Measurements from ENCODE around the gene HIVEP3. TPM values are rescaled to one million over a fixed set of nuclear protein-coding genes. Genes with fewer than 3 reads are reported as not detected.

HIVEP3 gene
- total and polyA plus RNA-seq, 3 donors from 2014 or later, result 4.8 to 7.3 (median 7.2) TPM

DNA sequence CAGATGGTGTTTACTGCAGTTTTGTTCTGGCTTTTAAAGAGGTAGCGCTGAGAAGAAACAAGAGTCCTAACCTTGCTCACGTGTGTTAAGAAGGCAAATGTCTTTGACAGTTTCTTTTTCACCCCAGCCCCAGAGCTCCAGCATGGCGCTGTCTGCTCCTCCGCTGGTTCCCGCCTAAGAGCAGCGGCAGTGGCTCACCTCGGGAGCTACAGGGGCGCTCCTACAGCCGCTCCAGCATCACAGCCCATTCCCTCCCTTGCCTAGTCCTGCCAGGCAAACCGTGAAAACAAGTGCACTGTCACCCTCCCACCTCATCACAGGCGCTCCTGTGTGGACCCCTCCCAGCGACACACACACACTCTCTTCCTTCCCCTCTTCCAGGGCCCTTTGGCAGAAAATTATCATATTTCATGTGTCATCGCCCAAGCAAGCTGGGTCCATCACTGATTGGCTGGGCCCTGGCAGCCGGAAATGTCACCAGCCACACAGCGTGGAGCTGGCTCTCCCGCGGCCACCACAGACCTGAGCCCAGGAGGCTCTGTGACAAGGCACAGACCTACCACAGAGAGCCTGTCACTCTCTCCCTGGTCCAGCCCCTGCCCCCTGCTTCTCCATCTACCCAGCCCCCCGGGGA is 1.2 kb upstream of the HIVEP3 start:
- no peaks in the 10 kb centered on the region for H3K36me3 ChIP-seq (ENCODE audit: low read depth, missing control alignments)
- no peak for DNase-seq
- 63 to 70% methylated on average over 16 to 18 of the region's 18 CpGs for WGBS, 2 donors
- peaks cover 7% of the 10 kb centered on the region for H3K4me1 ChIP-seq
- no peaks in the 10 kb centered on the region for H3K27me3 ChIP-seq
- no peak for TF ChIP-seq POLR2A (IDR thresholded peaks at IDR 0.05)
- no peak overlapping the region for H3K4me3 ChIP-seq
- no peaks in the 10 kb centered on the region for H3K9me3 ChIP-seq
- no peak overlapping the region for H3K27ac ChIP-seq
- intact Hi-C loops (cut with DNase I; ENCODE audit: low total_unique reads), result no loop called here

GRCh38 chr1:41919131-41919530 is 409 bp upstream of the HIVEP3 start:
- Histone ChIP-seq H3K36me3 (ENCODE audit: low read depth, missing control alignments) (no peaks in the 10 kb centered on the region), H3K4me3 (no peak overlapping the region), H3K4me1 (peaks cover 7% of the 10 kb centered on the region), H3K27me3 (no peaks in the 10 kb centered on the region), H3K9me3 (no peaks in the 10 kb centered on the region), H3K27ac (no peak overlapping the region)
- intact Hi-C loops (cut with DNase I; ENCODE audit: low total_unique reads), result no loop called here
- 51 to 62% methylated on average over 9 of the region's 9 CpGs for WGBS, 2 donors
- no peak for TF ChIP-seq POLR2A (IDR thresholded peaks at IDR 0.05)
- TF ChIP-seq, protein P1, sequence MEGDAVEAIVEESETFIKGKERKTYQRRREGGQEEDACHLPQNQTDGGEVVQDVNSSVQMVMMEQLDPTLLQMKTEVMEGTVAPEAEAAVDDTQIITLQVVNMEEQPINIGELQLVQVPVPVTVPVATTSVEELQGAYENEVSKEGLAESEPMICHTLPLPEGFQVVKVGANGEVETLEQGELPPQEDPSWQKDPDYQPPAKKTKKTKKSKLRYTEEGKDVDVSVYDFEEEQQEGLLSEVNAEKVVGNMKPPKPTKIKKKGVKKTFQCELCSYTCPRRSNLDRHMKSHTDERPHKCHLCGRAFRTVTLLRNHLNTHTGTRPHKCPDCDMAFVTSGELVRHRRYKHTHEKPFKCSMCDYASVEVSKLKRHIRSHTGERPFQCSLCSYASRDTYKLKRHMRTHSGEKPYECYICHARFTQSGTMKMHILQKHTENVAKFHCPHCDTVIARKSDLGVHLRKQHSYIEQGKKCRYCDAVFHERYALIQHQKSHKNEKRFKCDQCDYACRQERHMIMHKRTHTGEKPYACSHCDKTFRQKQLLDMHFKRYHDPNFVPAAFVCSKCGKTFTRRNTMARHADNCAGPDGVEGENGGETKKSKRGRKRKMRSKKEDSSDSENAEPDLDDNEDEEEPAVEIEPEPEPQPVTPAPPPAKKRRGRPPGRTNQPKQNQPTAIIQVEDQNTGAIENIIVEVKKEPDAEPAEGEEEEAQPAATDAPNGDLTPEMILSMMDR (IDR thresholded peaks at IDR 0.05), result no peak
- no peak for DNase-seq

- peak; percentile 64 for DNase-seq
- 0 to 9% methylated on average over 15 to 53 of the region's 53 CpGs for WGBS, 2 donors
- Histone ChIP-seq H3K4me3 (peak overlapping the region; percentile 57 to 62), H3K36me3 (ENCODE audit: low read depth, missing control alignments) (no peaks in the 10 kb centered on the region), H3K27ac (no peak overlapping the region), H3K9me3 (no peaks in the 10 kb centered on the region), H3K4me1 (peaks cover 7% of the 10 kb centered on the region), H3K27me3 (no peaks in the 10 kb centered on the region)
- intact Hi-C loops (cut with DNase I; ENCODE audit: low total_unique reads), result no loop called here
- TF ChIP-seq, protein P1 (IDR thresholded peaks at IDR 0.05), result no peak
- no peak for TF ChIP-seq POLR2A (IDR thresholded peaks at IDR 0.05)
Measured at GRCh38 chr1:41917835-41918449, 780 bp downstream of the HIVEP3 start.

- 60 to 68% methylated on average over 7 of the region's 7 CpGs for WGBS, 2 donors
- Histone ChIP-seq H3K9me3 (no peaks in the 10 kb centered on the region), H3K27ac (no peak overlapping the region), H3K27me3 (no peaks in the 10 kb centered on the region), H3K4me3 (no peak overlapping the region), H3K4me1 (peaks cover 7% of the 10 kb centered on the region), H3K36me3 (ENCODE audit: low read depth, missing control alignments) (no peaks in the 10 kb centered on the region)
- TF ChIP-seq, protein P1 (IDR thresholded peaks at IDR 0.05), result no peak
- no peak for TF ChIP-seq POLR2A (IDR thresholded peaks at IDR 0.05)
- DNase-seq, result no peak
- intact Hi-C loops (cut with DNase I; ENCODE audit: low total_unique reads), result no loop called here
Measured at GRCh38 chr1:41917076-41917475, 1.6 kb downstream of the HIVEP3 start.

DNA sequence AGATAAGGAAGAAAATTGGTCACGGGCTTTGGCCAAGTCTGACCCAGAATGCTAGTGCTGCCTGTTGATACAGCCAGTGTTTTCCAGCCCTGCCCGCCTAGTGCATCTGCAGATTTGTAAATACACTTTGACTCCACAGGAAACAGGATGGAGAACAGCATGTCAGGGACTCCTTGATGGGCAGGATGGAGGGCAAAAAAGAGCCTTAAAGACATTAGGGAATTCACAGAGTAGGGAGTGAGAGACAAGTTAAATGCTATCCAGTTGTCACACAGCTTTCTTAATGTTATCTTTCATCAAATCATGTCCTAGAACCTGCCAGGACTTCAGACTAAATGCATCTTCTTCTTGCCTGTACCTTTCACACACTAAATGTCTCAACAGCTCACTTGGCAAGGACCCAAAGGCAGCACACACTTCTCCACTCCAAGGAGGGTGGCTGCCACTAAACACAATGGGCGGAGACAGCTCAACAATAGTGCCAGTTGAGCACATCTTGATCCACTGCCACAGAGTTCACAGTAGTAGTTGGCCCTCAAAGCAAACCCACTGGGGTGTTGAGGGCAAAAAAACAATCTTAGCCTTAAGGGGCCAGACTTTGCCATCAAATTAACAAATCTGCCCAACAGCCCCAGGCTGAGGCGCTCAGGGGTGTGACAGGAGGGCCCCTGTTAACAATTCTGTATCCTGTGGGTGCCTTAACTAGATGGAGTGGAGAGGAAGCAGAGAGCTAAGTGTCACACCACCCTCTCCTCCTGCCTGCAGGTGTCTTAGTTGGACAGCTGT is 2.7 kb downstream of the HIVEP3 start:
- intact Hi-C loops (cut with DNase I; ENCODE audit: low total_unique reads), result no loop called here
- no peaks in the 10 kb centered on the region for H3K9me3 ChIP-seq
- 64 to 92% methylated on average over 4 of the region's 4 CpGs for WGBS, 2 donors
- peaks cover 7% of the 10 kb centered on the region for H3K4me1 ChIP-seq
- no peak for TF ChIP-seq POLR2A (IDR thresholded peaks at IDR 0.05)
- TF ChIP-seq, protein P1 (IDR thresholded peaks at IDR 0.05), result no peak
- no peak for DNase-seq
- no peaks in the 10 kb centered on the region for H3K27me3 ChIP-seq
- no peak overlapping the region for H3K27ac ChIP-seq
- H3K4me3 ChIP-seq, result no peak overlapping the region
- no peaks in the 10 kb centered on the region for H3K36me3 ChIP-seq (ENCODE audit: low read depth, missing control alignments)
